Colonic mucosa (tissue), 4 donors: ENCODE measurements around the gene UCMA. TPM values are rescaled to one million over a fixed set of nuclear protein-coding genes. Genes with fewer than 3 reads are reported as not detected.
"Not testable (repeated sequence)": the region's sequence is repeated elsewhere in the genome, so short reads cannot be mapped to it uniquely, and the experiment has no call there.

Experiments
- DNase-seq: peaks from one replicate; pipeline ENCODE4 v3.0.0-alpha.2; 2020
- H3K27ac ChIP-seq: fragments of 200-600 bp; one replicate; pipeline ENCODE4 v1.8.0; 2021
- H3K27me3 ChIP-seq: fragments of 200-600 bp; one replicate; pipeline ENCODE4 v1.8.0; 2021
- H3K36me3 ChIP-seq: fragments of 200-600 bp; one replicate; pipeline ENCODE4 v1.8.0; 2021
- H3K4me1 ChIP-seq: fragments of 200-600 bp; one replicate; pipeline ENCODE4 v1.8.0; 2021; ENCODE audit warnings: mild to moderate bottlenecking
- H3K4me3 ChIP-seq: fragments of 200-600 bp; one replicate; pipeline ENCODE4 v1.8.0; 2021
- H3K9ac ChIP-seq, 2 donors: one replicate each; pipeline ENCODE4 v1.7.0; 2013; ENCODE audit warnings: control low read depth in 2 of 2, low read depth in 2 of 2, low read length in 2 of 2
- H3K9me3 ChIP-seq: fragments of 200-600 bp; one replicate; pipeline ENCODE4 v1.8.0; 2021
- CTCF ChIP-seq: fragments of 200-600 bp; IDR thresholded peaks from one replicate; pipeline ENCODE4 v1.8.0; 2022; ENCODE audit warnings: antibody characterized with exemption, mild to moderate bottlenecking
- intact Hi-C: fragments of 100-400 bp; cut with DNase I; formaldehyde crosslinking; loops from one replicate; pipeline ENCODE4 v1.14.1; 2022
- total RNA-seq, 2 donors: library from RNA; stranded (reverse); fragmentation: NEBNext Ultra II Directional in 1 of 2; extraction: Animal tissue kit (Norgen Biotek cat#: 25700) in 1 of 2; gene quantifications; one replicate each; pipeline ENCODE4 v1.2.1, GENCODE V29; 2021
- donor health status: healthy.
- donor health status: DM: no; HTN: no; CAD: no.
- donor health status: DM: no; HTN: no; CAD: no.

The UCMA gene
- total RNA-seq, 2 donors from 2014 or later, result not detected

- intact Hi-C loops, result no loop called here
- Histone ChIP-seq H3K9ac (no peak overlapping the region), H3K27ac (no peak overlapping the region), H3K36me3 (no peaks in the 10 kb centered on the region), H3K4me3 (no peak overlapping the region), H3K4me1 (no peaks in the 10 kb centered on the region), H3K27me3 (no peaks in the 10 kb centered on the region), H3K9me3 (no peaks in the 10 kb centered on the region)
- DNase-seq, result no peak
- no peak for TF ChIP-seq CTCF
Observed at GRCh38 chr10:13241613-13242012, 7.4 kb upstream of the UCMA start.

GRCh38 chr10:13239923-13240322, 5.7 kb upstream of the UCMA start:
- Histone ChIP-seq H3K9ac (no peak overlapping the region), H3K4me1 (no peaks in the 10 kb centered on the region), H3K36me3 (no peaks in the 10 kb centered on the region), H3K9me3 (no peaks in the 10 kb centered on the region), H3K27me3 (no peaks in the 10 kb centered on the region), H3K4me3 (no peak overlapping the region), H3K27ac (no peak overlapping the region)
- no peak for DNase-seq
- no peak for TF ChIP-seq CTCF
- intact Hi-C loops, result no loop called here

- TF ChIP-seq CTCF, result no peak
- no peak for DNase-seq
- Histone ChIP-seq H3K9ac (no peak overlapping the region), H3K4me3 (no peak overlapping the region), H3K9me3 (no peaks in the 10 kb centered on the region), H3K27me3 (no peaks in the 10 kb centered on the region), H3K36me3 (no peaks in the 10 kb centered on the region), H3K4me1 (no peaks in the 10 kb centered on the region), H3K27ac (no peak overlapping the region)
- intact Hi-C loops, result no loop called here
Observed at GRCh38 chr10:13238271-13239077, 4.3 kb upstream of the UCMA start.

- H3K9ac ChIP-seq, result no peak overlapping the region
- no peaks in the 10 kb centered on the region for H3K9me3 ChIP-seq
- intact Hi-C loops, result no loop called here
- no peaks in the 10 kb centered on the region for H3K27me3 ChIP-seq
- TF ChIP-seq CTCF, result no peak
- H3K36me3 ChIP-seq, result no peaks in the 10 kb centered on the region
- H3K4me1 ChIP-seq, result no peaks in the 10 kb centered on the region
- DNase-seq, result no peak
- H3K4me3 ChIP-seq, result no peak overlapping the region
- no peak overlapping the region for H3K27ac ChIP-seq
Observed at GRCh38 chr10:13236638-13237037, 2.5 kb upstream of the UCMA start.

GRCh38 chr10:13234736-13235135, 562 bp upstream of the UCMA start:
- H3K9ac ChIP-seq, intact Hi-C loops, DNase-seq, H3K4me1 ChIP-seq, H3K27ac ChIP-seq, H3K36me3 ChIP-seq, H3K27me3 ChIP-seq, H3K4me3 ChIP-seq, H3K9me3 ChIP-seq: not testable (repeated sequence)

GRCh38 chr10:13233358-13233757, 816 bp downstream of the UCMA start:
- Histone ChIP-seq H3K36me3 (no peaks in the 10 kb centered on the region), H3K27me3 (no peaks in the 10 kb centered on the region), H3K9me3 (no peaks in the 10 kb centered on the region), H3K9ac (no peak overlapping the region), H3K4me1 (no peaks in the 10 kb centered on the region), H3K4me3 (no peak overlapping the region), H3K27ac (no peak overlapping the region)
- DNase-seq, result no peak
- intact Hi-C loops, result no loop called here
- no peak for TF ChIP-seq CTCF
